NB4 (cell line): Measurements from ENCODE around the gene FMNL2.

ENCODE experiments used
- DNase-seq: peaks from one replicate; pipeline ENCODE4 v3.0.0; 2010; ENCODE audit warnings: low read depth
- H3K4me3 ChIP-seq: one replicate; pipeline ENCODE4 v1.5.1; 2011; ENCODE audit warnings: mild to moderate bottlenecking, low read depth, low read length, moderate library complexity
- CTCF ChIP-seq: IDR thresholded peaks from one replicate; pipeline ENCODE4 v1.5.1; 2012; ENCODE audit warnings: low read depth, low read length
- MAX ChIP-seq: IDR thresholded peaks from 2 replicates; pipeline ENCODE4 v1.6.1; 2011; ENCODE audit warnings: low read depth, low read length
- MYC ChIP-seq: IDR thresholded peaks from 2 replicates; pipeline ENCODE4 v1.6.1; 2011; ENCODE audit warnings: low read depth, low read length
- POLR2A ChIP-seq: IDR thresholded peaks from 2 replicates; pipeline ENCODE4 v1.6.1; 2011; ENCODE audit warnings: mild to moderate bottlenecking; ENCODE audit not compliant: insufficient read length; ENCODE audit errors: extremely low read depth

FMNL2 gene

GRCh38 chr2:152630466-152630865 is 295.5 kb downstream of the FMNL2 start:
- TF ChIP-seq MAX (no peak), CTCF (no peak), POLR2A (no peak), MYC (no peak)
- no peak for DNase-seq
- no peak overlapping the region for H3K4me3 ChIP-seq

- H3K4me3 ChIP-seq: no peak overlapping the region
- TF ChIP-seq MAX (no peak), POLR2A (no peak), CTCF (no peak), MYC (no peak)
Observed at GRCh38 chr2:152632736-152633135, 297.8 kb downstream of the FMNL2 start.

GRCh38 chr2:152635635-152636298 is 300.8 kb downstream of the FMNL2 start:
- H3K4me3 ChIP-seq: no peak overlapping the region
- peak; percentile 75 for DNase-seq
- TF ChIP-seq POLR2A (no peak), CTCF (peak; percentile 85), MYC (no peak), MAX (no peak)

More at GRCh38 chr2:152632736-152633135, 297.8 kb downstream of the FMNL2 start:
- DNase-seq: no peak

DNA sequence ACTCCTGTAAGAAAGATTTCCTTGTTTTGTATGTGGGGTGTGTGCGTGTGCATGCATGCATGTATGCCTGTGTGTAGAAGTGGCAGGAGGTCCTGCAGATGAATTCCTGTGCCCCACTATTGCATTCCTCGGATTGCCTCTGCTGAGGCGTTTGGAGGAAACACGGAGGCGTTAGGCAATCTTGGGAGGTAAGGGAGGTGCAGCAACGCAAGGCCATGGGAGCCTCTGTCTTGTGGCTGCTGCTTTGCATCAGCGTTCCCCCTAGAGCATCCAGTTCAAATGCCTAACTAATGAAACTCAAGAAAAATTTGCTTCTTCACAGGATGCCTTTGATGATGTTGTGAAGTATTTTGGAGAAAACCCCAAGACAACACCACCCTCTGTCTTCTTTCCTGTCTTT is 302.3 kb downstream of the FMNL2 start:
- no peak overlapping the region for H3K4me3 ChIP-seq
- DNase-seq: no peak
- no peak for TF ChIP-seq MAX
- TF ChIP-seq CTCF: no peak
- no peak for TF ChIP-seq MYC
- TF ChIP-seq POLR2A: no peak

- TF ChIP-seq MYC: no peak
- no peak for TF ChIP-seq CTCF
- no peak for TF ChIP-seq MAX
- no peak for TF ChIP-seq POLR2A
- H3K4me3 ChIP-seq: no peak overlapping the region
- no peak for DNase-seq
Observed at GRCh38 chr2:152638056-152638455, 303.1 kb downstream of the FMNL2 start.
